ENCODE data around the gene ELMO1.
A peak's percentile ranks its signal among the peaks of the same experiment; 100 is the strongest.

ELMO1 gene

DNA sequence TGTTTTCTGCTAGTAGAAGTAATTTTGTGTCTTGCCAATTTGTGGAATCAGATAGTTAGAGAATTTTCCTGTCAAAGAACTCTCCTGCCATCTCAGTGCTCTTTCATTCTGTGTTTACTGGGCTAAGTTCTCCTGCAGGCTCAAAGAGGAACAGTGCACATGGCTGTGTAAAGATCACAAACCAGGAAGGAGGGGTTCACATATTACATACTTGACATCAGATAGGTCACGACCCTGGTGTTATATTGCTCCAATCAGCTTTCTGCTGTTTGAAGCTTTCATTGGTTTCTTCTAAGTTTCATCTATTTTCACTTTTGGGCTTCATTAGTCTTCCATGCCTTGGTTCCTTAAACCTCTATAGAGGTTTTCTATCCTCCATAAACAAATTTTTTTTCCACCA is 13.5 kb upstream of the ELMO1 start:
- DNase-seq = no peak

GRCh38 chr7:37455081-37455480 is 6.4 kb upstream of the ELMO1 start:
- no peak for DNase-seq

- DNase-seq = no peak
Observed at GRCh38 chr7:37452346-37452745, 3.7 kb upstream of the ELMO1 start.

DNA sequence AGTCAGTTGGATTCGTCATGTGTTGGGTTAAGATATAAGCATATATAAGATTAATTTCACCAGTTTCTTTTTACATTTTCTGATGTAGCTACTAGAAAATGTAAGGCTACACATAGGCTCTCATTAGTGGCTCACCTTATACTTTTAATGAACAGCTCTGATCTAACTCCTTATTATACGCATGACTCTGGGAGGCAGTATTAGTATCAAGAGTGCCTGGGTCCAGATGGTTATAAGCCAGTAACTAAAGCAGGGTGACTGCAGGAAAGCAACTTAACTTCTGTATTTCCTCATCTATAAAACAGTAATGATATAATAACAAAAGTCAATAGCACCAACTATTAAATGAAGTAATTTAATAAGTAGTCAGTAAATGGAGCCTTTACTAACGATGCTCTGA is 1.4 kb upstream of the ELMO1 start:
- DNase-seq = no peak

DNA sequence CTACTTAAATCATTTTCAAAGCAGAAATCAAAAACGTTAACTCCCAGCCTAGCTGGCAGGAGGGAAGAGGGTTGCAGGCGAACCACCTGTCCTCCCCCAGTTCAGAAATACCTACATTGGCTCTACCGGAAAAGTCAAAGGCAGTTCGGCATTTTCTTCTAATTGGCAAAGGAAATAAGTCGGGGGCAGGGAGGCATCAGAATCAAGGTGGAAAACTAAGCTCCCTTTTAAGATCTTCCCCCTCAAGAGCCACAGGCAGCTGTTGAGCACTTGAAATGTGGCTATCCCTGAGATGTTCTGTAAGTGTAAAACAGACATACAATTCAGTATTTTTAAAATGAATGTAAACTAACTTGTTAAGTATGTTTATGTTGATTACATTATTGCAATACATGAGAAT is 957 bp upstream of the ELMO1 start:
- DNase-seq = no peak

- DNase-seq = peak; percentile 31 to 41
Observed at GRCh38 chr7:37448011-37448635, 541 bp downstream of the ELMO1 start.

DNA sequence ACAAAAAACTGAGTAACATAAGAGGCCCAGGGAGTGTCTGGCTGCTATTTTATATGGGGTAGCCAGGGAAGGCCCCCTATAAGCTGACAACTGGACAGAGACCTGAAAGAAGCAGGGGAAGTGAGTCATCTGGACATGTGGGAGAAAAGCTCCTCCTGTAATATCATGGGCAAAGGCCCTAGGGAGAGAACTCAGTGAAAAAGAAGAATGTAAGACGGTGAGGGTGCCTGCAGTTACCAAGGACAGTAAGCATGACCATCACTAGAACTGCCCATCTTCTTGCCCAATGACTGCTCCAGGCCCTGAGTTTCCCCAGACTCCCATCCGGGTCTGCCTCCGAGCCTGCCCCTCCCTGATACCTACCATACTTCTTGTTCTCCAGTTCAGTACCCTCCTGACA is 2.3 kb downstream of the ELMO1 start:
- no peak for DNase-seq

DNA sequence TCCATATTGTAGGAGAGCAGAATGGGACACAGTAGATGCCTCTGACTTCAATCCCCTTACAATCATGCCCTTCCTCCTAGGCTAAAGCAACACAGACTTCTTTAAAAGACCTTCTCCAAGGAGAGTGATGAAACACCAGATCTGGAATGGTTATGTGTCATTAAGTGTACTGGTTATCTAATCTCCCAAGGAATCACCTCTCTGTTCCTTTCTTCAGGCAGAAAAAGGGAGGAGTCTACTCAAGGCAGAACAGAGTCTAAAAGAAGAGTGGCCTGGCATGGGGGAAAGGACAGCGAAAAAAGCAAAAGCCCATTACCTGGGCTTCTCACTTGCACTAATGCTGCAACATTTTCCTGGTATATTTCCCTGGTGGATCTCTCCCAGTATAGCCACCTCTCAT is 2.9 kb downstream of the ELMO1 start:
- no peak for DNase-seq

DNA sequence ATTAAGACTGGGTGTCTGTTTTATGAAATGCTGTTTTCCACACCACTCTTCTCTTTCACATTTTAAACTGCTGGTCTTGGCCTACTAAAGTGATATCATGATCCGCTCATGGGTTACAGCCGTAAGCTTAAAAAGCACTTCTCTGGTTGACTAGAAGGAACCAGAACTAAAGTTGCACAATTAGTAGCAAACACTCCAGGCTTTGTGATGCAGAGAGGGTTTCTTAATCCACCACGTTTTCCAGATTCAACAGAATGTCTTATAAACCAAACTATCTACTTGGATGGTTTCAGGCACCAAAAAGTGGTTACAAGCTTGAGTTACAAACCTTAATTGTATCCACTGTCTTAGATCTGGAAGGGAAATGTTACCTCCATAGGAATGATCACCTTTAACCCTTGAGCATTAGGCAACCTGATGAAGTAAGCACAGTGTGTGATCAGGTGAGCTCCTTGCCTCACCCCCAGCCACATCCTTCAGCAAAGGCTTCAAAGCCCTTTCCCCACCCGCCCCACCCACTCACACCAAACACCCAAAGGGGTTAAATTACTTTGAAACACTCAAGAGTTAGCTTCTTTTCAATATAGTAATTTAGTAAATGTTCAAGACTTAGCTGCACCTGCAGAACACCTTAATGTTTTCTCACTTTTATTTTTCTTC is 3.5 kb downstream of the ELMO1 start:
- DNase-seq = no peak

DNA sequence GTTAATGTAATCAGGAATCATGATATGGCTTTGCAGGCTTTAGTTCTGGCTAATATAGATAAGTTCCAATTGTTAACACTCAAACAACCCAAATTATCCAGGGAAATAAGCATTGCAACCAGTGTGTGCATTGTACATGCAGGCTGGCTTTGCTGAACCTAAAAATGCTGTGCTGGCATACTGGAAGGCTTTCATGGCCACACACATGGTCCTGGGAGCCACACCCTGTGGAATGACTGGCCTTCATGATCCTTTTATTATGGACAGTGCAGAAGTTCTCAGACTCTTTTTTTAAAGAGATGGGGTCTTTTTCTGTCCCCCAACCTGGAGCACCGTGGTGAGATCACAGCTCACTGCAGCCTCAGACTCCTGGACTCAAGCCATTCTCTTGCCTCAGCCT is 5.0 kb downstream of the ELMO1 start:
- no peak for DNase-seq

DNA sequence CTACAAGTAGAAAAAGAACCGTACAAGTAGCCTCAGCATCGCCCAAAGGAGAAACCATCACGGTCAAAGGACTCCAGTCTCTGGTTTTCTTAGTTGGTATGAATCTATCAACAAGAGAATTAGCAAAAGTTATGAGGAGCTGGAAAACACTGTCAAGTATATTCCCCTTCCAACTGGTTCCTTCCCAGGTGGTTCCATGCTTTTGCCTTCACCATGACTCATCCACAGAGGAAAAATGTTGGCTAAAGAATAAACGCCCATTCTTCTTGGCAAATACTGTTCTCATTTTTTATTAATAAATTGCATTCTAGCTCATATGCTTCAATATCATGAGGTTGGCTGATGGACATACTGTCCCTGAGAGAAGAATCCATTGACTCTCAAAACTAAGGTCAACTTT is 6.4 kb downstream of the ELMO1 start:
- DNase-seq = no peak

DNA sequence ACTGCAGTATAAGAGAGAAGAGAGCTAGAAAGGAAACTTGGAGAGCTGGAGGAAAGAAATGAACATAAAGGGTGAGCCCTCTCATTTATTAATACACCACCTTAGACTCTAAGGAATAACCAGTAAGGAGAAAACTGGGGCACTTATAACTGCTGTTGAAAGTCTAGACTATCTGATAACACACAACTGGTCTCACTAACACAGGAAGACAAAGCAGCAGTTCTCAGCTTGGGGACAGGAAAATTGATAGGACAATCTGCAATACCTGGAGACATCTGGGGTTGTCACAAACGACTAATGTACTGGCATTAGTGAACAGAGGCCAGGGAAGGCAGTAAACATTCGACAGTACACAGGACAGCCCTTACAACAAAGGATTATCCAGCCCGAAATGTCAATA is 6.8 kb downstream of the ELMO1 start:
- DNase-seq = no peak

GRCh38 chr7:37441386-37441760 is 7.3 kb downstream of the ELMO1 start:
- DNase-seq = no peak

DNA sequence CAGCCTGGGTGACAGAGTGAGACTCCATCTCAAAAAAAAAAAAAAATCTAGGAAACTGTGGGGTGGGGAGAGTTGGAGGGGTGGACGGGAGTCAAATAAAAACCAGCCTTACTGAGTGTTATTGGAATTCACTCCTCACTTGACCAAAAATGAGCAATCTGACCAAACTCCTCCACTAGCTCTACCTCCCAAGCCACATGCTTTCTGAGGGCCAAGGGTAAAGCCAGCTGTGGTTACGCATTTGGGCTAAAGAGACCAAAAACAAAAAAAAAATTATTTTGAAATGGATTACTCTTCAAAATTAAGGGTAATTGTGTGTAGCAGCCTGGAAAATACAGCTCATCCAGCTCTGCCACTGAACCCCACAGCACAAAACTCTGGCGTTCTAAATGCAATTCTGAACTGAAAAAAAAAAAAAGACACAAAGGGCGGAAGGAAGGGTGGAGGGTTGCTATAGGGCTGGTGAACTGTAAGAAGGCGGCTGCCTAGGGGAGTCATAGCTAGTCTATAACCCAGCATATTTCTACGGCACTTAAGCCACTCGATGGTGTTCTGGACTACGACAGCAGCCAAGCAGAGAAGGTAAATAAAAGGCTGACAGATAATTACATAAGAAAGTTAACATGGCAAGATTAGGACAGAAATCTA is 7.8 kb downstream of the ELMO1 start:
- DNase-seq = peak; percentile 24 to 34

DNA sequence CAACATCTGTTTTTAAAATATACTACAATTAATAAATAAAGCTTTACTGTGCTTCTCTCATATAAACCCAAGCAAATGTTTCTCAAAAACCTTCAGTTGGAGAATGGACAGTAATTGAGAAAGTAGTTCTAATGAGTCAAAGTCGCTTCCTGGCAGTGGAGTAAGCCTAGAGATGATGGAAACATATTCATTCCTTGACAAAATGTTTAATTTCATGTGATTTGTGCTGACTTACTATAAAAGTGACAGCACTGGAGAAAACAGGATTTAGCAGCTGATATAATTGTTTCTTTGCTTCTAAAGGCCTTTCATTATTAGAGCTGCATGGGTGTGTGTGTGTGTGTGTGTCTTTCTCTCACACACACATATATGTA is 9.0 kb downstream of the ELMO1 start:
- no peak for DNase-seq

GRCh38 chr7:37438906-37439652 is 9.6 kb downstream of the ELMO1 start:
- no peak for DNase-seq

GRCh38 chr7:37435156-37435855 is 13.4 kb downstream of the ELMO1 start:
- DNase-seq = no peak

- no peak for DNase-seq
Observed at GRCh38 chr7:37434529-37434928, 14.1 kb downstream of the ELMO1 start.

GRCh38 chr7:37433166-37433565 is 15.5 kb downstream of the ELMO1 start:
- no peak for DNase-seq

- no peak for DNase-seq
Observed at GRCh38 chr7:37432281-37432920, 16.3 kb downstream of the ELMO1 start.

GRCh38 chr7:37431413-37431812 is 17.3 kb downstream of the ELMO1 start:
- DNase-seq = no peak

DNA sequence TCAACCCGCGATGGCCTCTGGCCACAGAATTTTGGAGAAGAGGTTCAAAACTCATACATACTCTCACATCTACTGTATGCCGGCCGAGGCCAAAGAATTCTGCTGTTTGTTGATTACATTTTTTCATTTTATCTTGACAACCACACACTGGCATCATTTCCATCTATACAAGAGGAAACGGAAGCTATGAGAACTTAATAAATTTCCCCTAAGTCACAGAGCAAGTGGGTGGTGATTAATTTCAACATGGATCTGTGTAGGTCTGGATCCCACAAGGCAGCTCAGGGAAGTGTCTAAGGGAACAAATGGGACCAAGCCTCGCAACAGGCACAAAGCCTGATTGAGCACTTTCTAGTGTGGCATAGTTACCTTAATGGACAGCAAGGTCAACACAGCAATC is 18.0 kb downstream of the ELMO1 start:
- no peak for DNase-seq

- no peak for DNase-seq
Observed at GRCh38 chr7:37430171-37430570, 18.5 kb downstream of the ELMO1 start.
